OCI-LY7 (cell line): Measurements from ENCODE around the gene PRSS3.

Experiments
- EZH2phosphoT487 ChIP-seq: fragments of 200-600 bp; sonication (generic); IDR thresholded peaks from 2 replicates; pipeline ENCODE4 v1.6.1; 2018; ENCODE audit warnings: low read depth, borderline replicate concordance, mild to moderate bottlenecking, mixed run types, antibody characterized with exemption, low read length, moderate library complexity, mixed read lengths
- TF ChIP-seq, protein P1 (sequence below): fragments of 200-600 bp; sonication (generic); conservative IDR thresholded peaks from 2 replicates; pipeline ENCODE4 v1.5.1; 2014; ENCODE audit warnings: mild to moderate bottlenecking, antibody characterized with exemption, low read length, moderate library complexity, mixed read lengths

DNA sequence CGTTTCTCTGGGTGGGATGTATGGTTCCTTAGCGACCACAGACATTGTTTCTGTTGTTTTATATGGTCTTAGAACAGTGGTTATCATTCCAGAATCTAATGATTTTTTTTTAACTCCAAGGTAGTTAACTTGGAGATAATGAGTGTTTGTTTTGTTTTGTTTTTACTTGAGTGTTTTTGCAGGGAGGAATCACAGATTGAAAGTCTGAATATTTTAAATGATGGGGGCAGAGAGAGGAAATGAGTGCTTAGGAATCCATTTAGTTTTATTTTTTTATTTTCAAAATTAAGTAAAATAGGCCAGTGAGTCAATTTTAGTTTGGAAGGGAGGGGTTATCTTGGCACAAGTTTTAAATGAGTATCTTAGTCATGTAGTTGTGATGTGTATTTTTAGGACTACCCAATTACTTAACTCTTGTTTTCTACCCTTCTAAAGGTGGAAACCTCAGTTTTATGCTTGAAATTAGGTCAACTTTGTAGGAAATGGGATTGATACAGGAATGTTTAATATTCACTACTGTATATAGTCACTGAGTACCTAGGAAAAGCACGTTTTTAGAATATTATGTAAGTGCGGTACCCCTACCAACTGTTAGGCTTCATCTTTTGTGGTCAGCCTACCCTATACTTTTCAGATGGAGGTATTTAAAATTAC, 23.6 kb downstream of the PRSS3 start:
- TF ChIP-seq, protein P1, sequence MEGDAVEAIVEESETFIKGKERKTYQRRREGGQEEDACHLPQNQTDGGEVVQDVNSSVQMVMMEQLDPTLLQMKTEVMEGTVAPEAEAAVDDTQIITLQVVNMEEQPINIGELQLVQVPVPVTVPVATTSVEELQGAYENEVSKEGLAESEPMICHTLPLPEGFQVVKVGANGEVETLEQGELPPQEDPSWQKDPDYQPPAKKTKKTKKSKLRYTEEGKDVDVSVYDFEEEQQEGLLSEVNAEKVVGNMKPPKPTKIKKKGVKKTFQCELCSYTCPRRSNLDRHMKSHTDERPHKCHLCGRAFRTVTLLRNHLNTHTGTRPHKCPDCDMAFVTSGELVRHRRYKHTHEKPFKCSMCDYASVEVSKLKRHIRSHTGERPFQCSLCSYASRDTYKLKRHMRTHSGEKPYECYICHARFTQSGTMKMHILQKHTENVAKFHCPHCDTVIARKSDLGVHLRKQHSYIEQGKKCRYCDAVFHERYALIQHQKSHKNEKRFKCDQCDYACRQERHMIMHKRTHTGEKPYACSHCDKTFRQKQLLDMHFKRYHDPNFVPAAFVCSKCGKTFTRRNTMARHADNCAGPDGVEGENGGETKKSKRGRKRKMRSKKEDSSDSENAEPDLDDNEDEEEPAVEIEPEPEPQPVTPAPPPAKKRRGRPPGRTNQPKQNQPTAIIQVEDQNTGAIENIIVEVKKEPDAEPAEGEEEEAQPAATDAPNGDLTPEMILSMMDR = no peak
- no peak for TF ChIP-seq EZH2phosphoT487
